GM12872 (cell line): Measurements from ENCODE around the gene RBBP4.

Source experiments
- TF ChIP-seq, protein P1 (sequence below): IDR thresholded peaks from 3 replicates; pipeline ENCODE4 v1.5.1; 2011; ENCODE audit warnings: low read depth, mild to moderate bottlenecking, low read length, moderate library complexity; ENCODE audit not compliant: insufficient read depth

The RBBP4 gene

DNA sequence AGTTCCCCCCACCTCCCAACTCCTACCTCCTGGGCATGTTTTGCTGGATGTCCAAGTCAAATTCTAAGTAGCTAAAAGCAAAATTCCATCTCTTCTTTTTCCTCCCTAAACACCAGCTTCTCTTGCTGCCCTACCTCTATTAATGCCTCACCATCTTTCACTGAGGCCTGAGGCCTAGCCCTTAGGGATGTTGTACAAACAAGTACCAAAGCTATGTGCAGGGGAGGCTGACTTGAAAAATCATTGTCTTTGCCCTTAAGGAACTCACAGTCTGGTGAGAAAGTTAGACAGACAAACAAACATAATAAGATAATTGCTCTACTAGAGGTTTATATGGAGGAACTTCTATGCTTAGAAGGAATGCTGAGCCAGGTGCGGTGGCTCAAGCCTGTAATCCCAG lies 76.9 kb downstream of the RBBP4 start:
- TF ChIP-seq, protein P1, sequence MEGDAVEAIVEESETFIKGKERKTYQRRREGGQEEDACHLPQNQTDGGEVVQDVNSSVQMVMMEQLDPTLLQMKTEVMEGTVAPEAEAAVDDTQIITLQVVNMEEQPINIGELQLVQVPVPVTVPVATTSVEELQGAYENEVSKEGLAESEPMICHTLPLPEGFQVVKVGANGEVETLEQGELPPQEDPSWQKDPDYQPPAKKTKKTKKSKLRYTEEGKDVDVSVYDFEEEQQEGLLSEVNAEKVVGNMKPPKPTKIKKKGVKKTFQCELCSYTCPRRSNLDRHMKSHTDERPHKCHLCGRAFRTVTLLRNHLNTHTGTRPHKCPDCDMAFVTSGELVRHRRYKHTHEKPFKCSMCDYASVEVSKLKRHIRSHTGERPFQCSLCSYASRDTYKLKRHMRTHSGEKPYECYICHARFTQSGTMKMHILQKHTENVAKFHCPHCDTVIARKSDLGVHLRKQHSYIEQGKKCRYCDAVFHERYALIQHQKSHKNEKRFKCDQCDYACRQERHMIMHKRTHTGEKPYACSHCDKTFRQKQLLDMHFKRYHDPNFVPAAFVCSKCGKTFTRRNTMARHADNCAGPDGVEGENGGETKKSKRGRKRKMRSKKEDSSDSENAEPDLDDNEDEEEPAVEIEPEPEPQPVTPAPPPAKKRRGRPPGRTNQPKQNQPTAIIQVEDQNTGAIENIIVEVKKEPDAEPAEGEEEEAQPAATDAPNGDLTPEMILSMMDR, result no peak

DNA sequence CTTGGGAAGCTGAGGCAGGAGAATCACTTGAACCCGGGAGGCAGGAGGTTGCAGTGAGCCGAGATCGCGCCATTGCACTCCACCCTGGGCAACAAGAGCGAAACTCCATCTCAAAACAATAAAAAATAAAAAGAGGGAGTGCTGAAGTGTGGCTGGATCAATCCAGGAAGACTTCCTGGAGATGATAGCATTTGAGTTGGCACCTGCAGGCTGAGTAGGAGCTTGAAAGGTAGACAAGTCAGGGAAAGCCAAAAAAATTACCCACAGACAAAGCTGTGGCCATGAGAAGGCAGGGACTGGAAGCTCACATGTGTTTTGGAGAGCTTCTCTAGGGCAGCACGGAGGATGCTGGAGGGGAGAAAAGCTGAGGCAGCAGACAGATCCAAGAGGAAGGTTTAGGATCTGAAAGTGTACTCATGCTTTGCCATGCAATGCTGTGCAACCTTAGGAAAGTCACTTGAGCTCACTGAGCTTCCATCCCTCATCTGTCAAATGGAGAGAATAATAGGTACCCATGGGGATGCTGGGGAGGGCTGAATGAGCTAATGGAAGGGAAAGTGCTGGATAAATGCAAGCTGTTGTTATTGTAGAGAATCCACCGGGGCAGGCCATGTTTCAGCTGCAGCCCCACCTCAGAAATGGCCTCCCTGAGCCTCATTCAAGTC lies 77.5 kb downstream of the RBBP4 start:
- TF ChIP-seq, protein P1, result no peak

DNA sequence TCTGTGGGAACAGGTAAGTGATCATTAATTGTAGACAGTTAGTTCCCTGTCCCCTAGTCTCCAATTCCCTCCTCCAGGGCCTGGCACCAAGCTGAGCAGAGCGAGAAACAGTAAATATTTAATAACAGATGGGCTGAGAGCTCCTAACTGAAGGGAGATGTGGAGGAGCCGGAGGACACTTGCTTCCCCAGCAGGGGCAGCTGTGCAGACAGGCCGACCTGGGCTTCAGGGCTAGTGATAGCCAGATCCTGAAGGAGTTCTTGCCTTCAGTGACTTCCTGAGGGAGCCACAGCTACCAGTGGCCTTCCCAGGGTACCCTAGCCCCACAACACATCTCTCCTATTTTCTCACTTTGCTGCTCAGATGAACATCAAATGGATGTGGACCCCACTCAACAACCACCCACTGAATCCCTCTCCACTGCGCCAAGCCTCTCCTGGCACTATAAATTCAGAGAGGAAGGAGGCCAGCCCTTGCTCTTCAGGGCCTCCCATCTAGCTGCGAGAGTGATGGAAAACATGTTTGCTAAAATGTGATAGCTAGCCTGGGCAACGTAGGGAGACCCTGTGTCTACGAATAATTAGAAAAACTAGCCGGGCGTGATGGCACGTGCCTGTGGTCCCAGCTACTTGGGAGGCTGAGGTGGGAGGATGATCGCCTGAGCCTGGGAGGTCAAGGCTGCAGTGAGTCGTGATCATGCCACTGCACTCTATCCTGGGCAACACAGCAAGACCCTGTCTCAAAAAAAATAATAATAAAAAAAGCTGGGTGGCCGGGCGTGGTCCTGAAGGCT lies 78.4 kb downstream of the RBBP4 start:
- TF ChIP-seq, protein P1, result no peak

DNA sequence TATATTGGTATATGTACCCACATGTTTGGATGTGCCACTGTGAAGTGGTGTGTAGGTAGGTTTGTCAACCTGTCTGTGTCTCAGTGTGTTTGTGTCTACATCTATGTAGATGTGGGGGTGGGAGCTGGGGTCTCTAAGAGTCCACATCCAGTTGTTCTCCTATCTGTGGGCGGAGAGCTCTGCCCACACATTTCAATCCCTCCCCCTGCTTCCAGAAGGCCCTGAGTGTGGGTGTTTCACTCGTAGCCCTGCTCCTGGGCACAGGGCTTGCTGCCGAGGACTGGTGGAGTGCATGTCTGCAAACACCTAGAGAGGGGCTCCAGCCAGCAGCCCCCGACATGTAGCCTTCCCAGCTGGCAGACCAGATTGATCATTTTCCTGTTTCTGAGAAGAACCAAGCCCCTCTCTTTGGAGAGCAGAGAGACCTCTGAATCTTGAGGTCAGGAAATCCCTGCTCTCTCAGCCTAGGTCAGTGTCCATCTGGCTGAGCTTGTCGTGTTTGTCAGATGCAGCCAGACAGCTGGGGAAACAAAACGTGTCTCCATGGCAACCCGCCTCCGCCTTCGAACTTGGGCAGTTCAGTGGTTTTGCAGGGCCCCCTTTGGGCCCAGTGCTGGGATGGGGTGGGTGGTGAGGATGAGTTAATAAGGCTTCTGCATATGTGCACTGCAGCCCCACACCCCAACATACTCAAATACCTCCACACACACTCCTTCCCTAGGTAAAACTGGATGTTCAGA lies 82.7 kb downstream of the RBBP4 start:
- TF ChIP-seq, protein P1, result no peak
